GM12891 (cell line): ENCODE results near the gene C1orf116.

Source experiments
- POLR2A ChIP-seq: IDR thresholded peaks from 2 replicates; pipeline ENCODE4 v1.6.1; 2011; ENCODE audit warnings: low read depth, low read length, control low read depth
- POLR2AphosphoS5 ChIP-seq: IDR thresholded peaks from 2 replicates; pipeline ENCODE4 v1.6.1; 2011; ENCODE audit warnings: low read depth, low read length, control low read depth

DNA sequence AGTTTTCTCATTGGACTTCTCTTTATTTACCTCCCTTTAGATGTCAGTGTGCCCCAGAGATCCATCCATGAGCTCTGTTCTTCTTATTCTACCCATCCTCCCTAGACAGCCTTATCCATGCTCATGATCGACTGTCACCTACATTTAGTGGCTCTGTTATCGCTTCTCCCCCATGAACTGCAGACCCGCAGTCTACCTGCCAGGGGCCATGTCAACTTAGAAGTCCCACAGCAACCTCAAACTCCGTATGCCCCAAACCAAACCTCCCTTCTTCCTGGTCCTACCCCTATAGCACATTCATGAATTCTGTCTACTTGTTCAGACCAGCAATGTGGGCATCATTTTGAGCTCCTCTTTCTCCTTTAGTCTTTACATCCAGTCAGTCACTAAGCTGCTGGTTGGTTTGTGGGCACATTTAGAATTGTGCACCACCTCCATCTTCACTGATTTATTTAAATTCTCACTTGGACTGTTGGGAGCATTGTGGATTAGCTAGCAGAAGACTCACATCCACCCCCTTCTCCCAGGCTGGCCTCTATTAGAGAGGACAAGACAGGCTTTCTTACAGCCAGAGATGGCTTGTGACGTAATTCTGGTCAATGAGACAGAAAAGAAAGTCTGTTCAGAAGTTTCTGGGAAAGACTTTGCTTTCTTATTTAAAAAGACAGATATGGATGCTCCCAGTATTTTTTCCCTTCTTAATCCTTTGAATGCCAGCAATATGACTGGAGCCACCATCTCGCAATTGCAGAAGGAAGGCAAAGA, 19.1 kb downstream of the C1orf116 start:
- no peak for TF ChIP-seq POLR2AphosphoS5
- TF ChIP-seq POLR2A: no peak
